CD4-positive, alpha-beta T cell treated with Interferon alpha-2 for 1 hour (primary cell): Measurements from ENCODE around the gene ARL8B.
"Not testable (repeated sequence)": the region's sequence is repeated elsewhere in the genome, so short reads cannot be mapped to it uniquely, and the experiment has no call there.

Source experiments
- DNase-seq, 2 donors: peaks; one replicate each; pipeline ENCODE4 v3.0.0-alpha.2; 2020 to 2022

The ARL8B gene

DNA sequence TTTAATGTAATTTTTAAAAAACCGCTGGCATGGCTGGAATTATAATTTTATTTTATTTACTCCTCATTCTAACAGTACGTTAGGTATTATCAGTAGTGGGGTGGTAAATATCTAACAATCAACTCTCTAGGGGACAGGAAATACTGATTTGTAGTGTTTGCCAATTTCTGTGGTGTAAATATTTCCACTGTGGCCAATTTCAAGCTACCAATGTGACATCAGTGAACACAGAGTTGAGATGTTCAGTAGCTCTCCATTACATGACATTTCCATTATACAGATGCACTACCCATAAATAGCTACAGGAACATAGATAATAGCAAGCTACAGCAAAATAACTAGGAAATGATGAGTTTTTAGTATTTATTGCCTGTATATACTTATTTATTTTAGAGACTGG lies 10.0 kb upstream of the ARL8B start:
- DNase-seq: no peak

DNA sequence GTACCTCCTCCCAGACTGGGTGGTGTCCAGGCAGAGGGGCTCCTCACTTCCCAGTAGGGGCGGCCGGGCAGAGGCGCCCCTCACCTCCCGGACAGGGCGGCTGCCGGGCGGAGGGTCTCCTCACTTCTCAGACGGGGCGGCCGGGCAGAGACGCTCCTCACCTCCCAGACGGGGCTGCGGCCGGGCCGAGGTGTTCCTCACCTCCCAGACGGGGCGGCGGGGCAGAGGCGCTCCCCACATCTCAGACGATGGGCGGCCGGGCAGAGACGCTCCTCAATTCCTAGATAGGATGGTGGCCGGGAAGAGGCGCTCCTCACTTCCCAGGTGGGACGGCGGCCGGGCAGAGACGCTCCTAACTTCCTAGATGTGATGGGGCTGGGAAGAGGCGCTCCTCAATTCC lies 8.4 kb upstream of the ARL8B start:
- DNase-seq: not testable (repeated sequence)

DNA sequence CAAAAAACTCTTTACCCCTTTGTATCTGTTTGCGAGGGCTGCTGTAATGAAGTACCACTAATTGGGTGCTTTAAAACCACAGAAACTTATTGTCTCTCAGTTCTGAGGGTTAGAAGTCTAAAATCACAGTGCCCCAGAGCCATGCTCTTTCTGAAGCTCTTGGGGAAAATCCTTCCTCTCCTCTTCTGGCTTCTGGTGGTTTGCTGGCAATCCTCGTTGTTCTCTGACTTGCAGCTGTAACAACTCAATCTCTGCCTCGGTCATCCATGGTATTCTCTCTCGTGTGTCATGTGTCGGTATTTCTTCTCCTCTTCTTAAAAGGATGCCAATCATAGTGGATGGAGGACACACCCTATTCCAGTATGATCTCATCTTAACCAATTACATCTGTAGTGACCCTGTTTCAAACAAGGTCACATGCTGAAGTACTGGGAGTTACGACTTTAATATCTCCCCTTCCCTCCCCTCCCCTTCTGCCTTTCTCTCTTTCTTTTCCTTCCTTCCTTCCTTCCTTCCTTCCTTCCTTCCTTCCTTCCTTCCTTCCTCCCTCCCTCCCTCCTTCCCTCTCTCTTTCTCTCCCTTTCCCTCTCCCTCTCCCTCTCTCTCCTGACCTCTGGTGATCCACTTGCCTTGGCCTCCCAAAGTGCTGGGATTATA lies 6.5 kb upstream of the ARL8B start:
- no peak for DNase-seq

DNA sequence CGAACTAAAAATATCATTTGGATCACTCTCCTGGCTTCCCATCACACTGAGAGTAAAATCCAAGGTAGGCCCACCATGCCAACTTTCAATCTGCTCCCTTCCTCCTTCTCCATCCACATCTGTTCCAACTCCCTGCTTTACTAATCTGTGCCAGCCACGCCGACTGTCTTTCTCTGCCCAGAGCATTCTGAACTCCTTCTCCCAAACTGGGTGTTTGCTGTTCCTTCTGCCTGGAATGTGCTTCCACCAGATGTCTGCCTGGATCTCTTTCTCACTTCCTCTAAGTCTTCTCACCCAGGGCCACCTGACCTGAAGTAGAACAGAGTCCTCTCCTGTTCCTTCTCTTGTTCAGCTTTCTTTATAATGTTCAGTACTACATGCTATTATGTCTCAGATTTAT lies 5.6 kb upstream of the ARL8B start:
- no peak for DNase-seq

DNA sequence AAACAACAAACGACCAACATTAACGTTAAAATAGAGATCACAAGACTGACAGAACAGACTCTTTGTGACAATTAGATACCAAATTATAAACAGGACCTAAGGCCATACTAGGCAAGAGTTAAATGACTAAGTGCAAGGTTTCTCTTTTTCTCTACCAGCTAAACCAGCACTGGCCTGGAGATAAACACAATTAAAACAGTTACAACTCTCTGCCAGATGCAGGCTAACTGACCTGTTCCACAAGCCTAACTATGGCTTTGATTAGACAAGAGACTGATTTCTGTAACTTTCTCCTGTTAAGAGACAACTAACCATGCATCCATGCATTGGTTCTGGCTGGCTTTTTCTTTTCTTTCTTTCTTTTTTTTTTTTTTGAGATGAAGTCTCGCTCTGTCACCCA lies 1.6 kb upstream of the ARL8B start:
- no peak for DNase-seq

DNA sequence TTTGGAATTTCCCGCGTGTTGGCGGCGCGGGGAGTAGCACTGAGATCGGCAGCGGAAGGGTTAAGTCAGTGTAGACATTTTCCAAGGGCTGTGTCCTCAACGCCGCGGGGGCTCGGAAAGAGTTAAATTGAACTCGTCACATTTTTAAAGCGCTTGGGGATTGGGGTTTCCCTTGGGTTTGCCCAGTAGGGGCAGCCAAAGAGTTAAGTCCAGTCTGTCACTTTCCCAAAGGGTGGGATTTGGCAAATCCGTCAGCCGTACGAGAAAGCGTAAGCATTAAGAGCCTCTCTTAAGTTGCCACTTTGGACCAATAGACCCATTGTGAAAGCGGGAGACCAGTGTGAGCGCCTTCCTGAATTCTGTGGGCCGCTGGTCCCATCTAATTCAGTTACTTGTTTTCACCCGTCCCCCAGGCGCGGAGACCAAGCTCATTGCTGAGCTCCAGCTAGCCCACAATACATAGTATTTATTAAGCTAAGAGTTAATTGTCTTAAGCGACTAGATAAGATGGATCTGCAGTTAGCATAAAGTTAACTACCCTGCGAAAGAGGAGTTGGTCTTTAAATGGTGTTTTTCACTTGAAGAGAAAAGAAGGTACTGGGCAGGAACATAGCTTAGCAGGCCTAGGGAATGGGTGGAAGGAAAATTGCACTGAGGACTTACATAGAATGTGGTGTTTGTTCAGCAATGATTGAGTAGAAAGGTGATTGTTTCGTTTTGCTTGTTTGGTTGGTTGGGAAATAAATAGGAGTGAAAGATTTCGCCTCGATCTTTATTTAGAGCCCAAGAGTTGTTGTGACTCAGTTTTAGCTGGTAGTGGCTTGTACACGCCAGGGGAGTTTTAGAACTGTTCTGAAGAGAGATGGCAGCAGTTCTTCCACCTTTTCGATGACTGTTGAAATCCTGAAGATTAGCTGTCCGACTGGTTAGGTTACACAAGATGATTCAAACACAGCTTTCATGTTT lies 932 bp downstream of the ARL8B start:
- peak; percentile 47 to 52 for DNase-seq

DNA sequence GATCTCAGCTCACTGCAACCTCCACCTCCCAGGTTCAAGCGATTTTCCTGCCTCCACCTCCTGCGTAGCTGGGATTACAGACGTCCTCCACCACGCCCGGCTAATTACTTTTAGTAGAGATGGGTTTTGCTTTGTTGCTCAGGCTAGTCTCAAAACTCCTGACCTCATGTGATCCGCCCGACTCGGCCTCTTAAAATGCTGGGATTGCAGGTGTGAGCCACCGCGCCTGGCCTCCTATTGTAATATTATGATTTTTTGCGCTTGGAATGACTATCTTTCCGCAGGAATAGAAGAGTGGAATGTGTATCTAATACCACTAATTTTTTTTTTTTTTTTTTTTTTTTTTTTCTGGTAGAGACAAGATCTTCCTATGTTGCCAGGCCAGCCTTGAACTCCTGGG lies 1.8 kb downstream of the ARL8B start:
- DNase-seq: no peak

DNA sequence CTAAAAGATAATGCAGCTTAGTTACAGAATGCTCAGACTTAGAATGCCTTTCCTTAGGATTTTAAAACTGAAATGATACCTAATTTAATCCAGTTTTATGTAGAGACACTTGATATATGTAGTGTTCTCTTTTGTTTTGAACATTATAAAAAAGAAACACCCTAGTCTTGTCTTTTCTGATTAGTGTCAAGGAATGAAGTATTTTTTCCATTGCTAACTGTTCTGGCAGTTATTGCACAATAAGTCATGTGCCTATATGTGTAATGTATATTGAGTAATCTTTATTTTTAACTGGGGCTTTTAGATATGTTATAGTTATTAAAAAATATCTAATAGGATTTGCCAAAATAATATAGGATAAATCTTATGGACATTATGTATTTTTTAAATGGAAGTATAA lies 4.5 kb downstream of the ARL8B start:
- DNase-seq: no peak

DNA sequence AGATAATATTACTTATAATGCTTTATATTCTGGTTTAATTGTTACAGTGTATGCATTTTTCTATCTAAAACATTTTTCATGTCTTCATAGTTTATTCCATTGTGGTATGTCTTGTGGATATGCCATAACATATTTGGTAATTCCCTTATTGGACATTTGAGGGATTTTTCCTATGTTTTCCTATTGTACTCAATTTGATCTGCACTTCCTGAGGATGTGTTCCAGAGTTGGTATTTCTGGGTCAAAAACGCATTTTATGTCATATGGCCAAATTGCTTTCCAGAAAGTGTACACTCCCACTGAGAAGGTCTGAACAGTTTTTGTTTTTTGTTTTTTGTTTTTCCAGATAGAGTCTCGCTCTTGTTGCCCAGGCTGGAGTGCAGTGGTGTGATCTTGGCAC lies 6.8 kb downstream of the ARL8B start:
- DNase-seq: no peak

DNA sequence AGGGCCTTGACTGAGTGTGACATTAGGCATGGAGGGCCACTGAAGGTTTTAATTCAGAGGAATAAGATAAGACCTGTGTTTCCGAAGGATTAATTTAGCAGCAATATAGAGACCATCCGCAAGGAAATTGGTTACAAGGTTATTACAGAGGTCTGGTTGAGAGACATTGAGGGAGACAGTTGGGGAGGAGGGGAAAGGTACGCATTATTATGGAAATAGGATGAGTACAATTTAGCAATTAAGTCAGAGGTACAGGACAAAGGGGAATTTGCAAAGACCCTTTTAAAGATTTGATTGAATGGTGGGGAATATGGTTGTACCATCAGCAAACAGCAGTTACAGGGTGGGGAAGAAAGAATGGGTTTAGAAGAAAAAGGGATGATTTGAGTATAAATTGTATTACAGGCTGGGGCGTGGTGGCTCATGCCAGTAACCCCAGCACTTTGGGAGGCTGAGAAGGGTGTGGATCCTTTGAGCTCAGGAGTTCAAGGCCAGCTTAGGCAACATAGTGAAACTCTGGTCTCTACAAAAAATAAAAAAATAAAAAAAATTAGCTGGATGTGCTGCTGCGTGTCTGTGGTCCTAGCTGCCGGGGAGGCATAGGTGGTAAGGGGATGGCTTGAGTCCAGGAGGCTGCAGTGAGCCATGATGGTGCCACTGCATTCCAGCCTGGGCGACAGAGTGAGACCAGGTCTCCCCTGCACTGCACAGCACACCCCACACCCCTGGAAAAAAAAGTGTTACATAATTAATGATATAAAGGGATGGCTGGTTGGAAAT lies 11.3 kb downstream of the ARL8B start:
- no peak for DNase-seq

DNA sequence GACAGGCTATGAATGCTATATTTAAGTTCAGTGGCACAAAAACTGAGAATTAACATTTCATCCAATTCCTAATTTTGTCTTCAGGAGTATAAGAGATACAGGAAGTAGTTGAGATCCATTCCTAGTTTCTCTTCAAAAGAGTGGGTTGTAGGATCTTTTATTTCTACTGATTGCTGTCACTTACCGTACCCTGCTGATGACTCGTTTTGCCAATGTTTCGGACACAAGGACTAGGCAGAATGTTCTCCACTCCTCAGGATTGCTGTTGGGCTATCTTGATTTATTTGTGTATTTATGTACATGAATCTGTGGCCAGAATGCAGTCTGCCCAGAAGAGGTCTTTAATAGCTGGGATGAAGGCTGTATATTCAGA lies 11.9 kb downstream of the ARL8B start:
- no peak for DNase-seq

DNA sequence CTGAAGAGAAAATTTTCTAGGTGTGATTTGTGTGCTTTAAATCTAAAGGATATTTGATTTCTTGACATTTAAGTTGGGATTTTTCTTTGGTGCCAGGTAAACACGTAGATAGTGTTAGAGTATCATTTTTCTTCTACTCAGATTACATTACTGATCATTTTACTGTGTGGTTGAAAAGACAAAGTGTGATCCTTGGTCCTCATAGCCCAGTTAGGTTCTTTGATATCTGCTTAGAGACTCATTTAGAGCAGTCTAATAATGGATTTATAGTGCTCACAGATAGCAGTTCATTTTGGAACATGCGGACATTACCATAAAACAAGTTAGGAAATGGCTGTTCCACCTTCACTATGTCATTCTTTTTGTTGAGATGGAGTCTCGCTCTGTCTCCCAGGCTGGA lies 12.4 kb downstream of the ARL8B start:
- no peak for DNase-seq

DNA sequence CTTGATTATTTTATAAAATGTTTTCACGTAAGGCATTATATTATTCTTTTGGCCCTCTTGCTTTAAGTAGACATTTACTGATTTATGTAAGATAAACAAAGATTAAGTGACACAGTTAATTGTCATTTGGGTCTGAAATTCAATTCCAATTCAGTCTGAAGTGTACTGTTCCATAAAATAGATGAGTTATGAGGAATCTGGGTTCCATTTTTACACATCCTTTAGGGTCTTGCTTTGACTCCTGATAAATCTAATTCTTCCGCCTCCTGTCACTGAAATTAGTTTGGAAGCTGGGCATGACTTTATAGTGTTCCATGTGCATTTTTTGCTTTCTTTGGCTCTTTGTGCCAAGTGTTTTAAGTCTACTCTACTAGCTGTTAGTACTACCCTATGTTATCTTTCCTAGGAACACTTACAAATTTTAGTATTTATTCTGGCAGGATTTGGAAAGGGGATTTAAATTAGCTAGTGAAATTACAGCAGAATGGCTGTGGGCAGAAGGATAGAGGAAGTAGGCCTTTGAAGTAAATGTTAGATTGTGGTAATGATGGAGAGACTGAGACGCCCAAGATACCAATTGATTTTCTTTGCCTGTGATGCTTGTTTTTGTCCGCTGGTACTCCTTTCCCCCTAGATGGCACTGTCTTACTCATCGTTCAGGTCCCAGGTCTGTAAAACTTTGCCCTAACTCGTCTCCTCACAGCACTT lies 14.3 kb downstream of the ARL8B start:
- DNase-seq: peak; percentile 45 to 71

DNA sequence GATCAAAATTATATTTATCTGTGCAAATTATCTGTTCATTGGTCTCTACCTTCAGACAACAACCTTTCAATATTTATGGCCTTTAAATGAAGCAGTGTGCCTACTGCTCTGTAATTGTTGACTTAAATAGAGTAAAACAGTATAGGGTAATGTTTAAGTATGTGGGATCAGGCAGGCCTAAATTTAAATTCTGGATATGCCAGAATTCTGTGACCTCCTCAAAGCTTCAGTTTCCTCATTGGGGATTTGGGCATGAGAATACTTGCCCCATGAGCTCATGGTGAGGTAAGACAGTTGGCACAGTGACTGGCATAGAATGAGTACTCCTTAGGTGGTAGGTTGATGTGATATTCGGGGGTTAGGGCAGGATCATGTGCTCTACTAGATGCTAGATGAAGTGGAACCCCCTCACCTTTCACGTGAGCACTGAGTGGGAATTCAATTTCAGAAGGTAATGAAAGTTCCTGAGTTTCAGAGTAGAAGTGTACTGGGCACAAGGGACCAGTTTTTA lies 14.9 kb downstream of the ARL8B start:
- no peak for DNase-seq

DNA sequence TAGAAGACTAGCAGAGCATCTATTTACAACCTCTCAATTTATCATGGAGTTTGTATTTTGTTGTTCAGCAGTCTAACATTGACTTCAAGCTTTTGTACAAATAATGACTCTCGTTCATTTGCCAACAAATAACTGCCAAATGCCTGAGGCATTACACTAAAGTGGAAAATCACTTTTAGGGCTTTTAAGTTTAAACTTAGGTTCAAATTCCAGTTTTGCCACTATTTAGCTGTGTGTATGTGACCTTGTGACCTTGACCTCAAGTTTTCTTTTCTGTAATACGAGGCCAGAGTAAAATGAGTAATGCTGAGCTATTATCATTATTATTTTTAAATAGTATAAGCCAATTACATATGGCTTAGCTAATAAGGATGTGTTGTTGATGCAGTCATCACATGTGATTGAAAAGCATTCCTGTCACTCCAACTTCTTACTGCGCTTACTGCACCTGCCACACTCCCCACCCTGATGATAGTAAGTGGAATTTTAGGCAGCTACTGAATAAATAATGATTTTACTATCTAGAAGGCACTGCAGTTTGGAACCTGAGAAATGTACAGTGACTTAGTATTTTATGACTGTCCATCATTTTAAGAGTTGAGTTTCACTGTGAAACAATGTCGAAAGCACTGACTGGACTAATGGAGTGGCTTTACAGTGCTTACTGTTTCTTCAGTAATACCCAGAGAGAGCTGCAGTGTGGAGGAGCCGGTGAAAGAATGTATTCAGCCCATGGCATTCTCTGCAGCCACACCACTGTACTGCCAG lies 16.3 kb downstream of the ARL8B start:
- DNase-seq: no peak

DNA sequence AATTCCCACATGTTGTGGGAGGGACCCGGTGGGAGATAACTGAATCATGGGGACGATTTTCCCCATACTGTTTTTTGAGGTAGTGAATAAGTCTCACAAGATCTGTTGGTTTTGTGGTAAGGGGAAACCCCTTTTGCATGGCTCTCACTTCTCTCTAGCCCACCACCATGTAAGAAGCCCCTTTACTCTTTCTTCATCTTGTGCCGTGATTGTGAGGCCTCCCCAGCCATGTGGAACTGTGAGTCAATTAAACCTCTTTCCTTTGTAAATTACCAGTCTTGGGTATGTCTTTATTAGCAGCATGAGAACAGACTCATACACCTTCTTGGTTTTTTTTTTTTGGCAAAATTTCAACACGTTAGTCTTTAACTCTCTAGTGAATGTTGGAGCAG lies 18.1 kb downstream of the ARL8B start:
- peak; percentile 4 to 36 for DNase-seq

DNA sequence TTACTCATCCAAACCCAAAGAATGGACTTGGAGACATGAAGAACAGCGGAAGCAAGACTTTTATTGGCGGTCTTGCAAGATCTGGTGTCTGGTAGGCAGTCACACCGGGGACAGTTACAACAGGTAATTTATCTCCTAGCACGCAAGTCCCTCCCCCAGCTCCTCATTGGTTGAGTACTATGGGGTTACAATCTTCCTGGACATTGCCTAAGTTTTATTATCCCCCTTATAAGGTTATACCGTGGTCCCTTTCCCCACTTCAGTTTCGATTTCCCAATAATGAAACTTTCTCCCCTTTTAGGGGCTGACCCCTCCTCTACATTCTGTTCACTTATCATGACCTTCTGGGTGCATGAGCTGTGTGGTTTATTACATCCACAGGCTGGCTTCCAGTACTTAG lies 18.7 kb downstream of the ARL8B start:
- DNase-seq: no peak

DNA sequence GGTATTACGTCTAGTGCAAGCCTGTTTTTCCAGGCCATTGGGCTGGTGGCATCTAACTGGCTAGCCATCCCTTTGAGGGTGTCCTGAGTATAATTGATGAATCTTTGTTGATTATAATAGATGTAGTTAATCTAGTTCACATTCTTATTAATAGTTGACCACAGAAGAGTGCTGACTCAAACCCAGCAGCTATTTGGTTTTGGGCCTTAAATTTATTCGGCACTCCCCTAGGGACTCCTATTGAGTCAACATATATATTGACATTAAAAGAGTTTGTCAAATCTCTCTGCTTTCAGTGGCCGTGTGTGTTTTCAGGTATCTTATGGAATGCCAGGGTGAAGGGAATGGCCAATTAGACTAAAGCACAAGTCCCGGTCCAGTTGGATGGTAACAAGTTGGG lies 19.7 kb downstream of the ARL8B start:
- no peak for DNase-seq

DNA sequence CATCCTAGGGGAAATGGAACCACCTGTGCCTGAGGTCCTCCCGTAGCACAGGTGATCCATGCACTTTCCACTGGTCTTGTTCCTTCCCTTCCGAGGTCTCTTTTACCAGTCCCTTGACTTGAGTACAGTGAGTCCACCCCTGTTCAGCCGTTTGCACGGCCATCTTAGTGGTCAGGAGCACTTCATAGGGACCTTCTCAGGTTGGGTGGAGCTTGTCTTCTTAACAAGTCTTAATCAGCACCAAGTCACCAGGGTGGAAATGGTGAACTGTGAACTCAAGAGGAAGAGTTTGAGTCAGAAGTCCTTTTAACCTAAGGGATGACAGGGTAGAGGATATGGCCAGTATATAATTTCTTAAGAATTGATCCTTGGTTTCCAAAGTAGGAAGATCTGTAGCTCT lies 21.4 kb downstream of the ARL8B start:
- no peak for DNase-seq

DNA sequence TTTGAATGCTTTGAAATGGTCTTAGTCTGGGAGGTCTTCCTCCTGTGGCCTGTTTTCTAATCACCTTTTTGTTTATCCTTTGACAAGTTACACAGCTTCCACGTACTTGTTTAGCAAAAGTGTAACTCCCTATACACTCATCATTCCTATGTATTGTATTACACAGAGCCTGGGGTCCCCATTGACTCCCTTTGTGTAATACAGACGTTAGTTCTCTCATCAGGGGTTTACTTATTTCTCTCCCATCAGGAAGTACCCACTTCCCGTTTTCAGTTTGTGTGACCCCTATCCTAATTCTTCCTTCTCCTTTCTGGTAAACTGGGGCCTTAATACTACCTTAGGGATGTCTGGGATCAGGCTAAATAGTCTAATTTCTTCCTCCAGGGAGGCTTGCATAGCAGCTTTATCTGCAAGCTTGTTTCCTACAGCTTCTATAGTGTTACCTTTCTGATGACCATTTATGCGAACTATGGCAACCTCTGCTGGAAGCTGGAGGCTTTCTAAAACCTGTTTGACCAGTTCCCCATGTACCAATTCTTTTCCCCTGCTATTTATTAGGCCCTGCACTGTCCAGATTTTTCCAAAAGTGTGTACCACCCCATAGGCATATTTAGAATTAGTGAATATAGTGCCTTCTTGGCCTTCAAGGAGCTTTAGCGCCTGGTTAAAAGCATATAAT lies 22.4 kb downstream of the ARL8B start:
- DNase-seq: no peak

DNA sequence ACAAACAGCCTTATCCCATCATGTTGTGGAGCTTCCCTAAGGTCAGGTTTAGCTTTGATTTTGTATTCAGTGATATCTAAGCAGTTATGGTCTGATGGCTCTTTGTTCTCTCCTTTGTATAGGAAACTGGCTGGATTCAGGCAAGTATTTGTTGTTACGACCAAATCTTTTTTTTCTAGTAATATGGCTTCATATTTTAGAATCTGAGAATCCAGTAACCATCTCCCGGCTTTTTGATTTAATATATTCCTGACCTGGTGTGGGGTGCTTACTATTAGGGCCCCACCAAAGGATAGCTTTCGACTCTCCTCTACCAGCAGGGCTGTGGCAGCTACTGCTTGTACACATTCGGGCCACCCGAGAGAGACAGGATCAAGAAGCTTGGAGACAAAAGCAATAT lies 23.0 kb downstream of the ARL8B start:
- DNase-seq: no peak
